NT2/D1 (cell line): Measurements from ENCODE around the gene NUP35.

Experiments used
- SUZ12 ChIP-seq: IDR thresholded peaks from 2 replicates; pipeline ENCODE4 v1.6.1; 2011; ENCODE audit not compliant: insufficient read length, insufficient read depth; ENCODE audit errors: extremely low read depth
- YY1 ChIP-seq: IDR thresholded peaks from 2 replicates; pipeline ENCODE4 v1.6.1; 2011; ENCODE audit not compliant: insufficient read length, insufficient read depth

GRCh38 chr2:183112577-183112976 is 11.7 kb upstream of the NUP35 start:
- no peak for TF ChIP-seq SUZ12
- no peak for TF ChIP-seq YY1
